DND-41 (cell line): ENCODE data around the gene PCDHA6.

Source experiments
- EZH2 ChIP-seq: IDR thresholded peaks from 3 replicates; pipeline ENCODE4 v1.6.1; 2012; ENCODE audit warnings: borderline replicate concordance, low read depth, mild to moderate bottlenecking, moderate library complexity, low read length, inconsistent platforms; ENCODE audit not compliant: severe bottlenecking
- TF ChIP-seq, protein P1 (sequence below): IDR thresholded peaks from 2 replicates; pipeline ENCODE4 v1.5.1; 2012; ENCODE audit warnings: borderline replicate concordance, low read length, moderate library complexity, mild to moderate bottlenecking; ENCODE audit not compliant: poor library complexity, severe bottlenecking; ENCODE audit errors: extremely low read depth

DNA sequence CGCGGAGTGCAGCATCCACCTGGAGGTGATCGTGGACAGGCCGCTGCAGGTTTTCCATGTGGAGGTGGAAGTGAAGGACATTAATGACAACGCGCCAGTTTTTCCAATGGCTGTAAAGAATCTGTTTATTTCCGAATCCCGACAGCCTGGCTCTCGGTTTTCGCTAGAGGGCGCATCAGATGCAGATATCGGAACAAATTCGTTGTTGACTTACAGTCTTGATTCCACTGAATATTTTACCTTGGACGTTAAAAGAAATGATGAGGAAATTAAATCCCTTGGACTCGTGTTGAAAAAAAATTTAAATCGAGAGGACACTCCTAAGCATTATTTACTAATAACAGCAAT is 26.3 kb upstream of the PCDHA6 start:
- TF ChIP-seq, protein P1, sequence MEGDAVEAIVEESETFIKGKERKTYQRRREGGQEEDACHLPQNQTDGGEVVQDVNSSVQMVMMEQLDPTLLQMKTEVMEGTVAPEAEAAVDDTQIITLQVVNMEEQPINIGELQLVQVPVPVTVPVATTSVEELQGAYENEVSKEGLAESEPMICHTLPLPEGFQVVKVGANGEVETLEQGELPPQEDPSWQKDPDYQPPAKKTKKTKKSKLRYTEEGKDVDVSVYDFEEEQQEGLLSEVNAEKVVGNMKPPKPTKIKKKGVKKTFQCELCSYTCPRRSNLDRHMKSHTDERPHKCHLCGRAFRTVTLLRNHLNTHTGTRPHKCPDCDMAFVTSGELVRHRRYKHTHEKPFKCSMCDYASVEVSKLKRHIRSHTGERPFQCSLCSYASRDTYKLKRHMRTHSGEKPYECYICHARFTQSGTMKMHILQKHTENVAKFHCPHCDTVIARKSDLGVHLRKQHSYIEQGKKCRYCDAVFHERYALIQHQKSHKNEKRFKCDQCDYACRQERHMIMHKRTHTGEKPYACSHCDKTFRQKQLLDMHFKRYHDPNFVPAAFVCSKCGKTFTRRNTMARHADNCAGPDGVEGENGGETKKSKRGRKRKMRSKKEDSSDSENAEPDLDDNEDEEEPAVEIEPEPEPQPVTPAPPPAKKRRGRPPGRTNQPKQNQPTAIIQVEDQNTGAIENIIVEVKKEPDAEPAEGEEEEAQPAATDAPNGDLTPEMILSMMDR: no peak
- TF ChIP-seq EZH2: no peak
